Astrocyte of the spinal cord (primary cell): Measurements from ENCODE around the gene PPIL6.

Source experiments
- DNase-seq: peaks from one replicate; pipeline ENCODE4 v3.0.0; 2011; ENCODE audit warnings: low read depth, low spot score
- H3K4me3 ChIP-seq: 2 replicates; pipeline ENCODE4 v1.5.1; 2011; ENCODE audit warnings: low read depth, mild to moderate bottlenecking, low read length, moderate library complexity
- CTCF ChIP-seq: IDR thresholded peaks from 2 replicates; pipeline ENCODE4 v1.5.1; 2012; ENCODE audit warnings: low read depth, mild to moderate bottlenecking, low read length, inconsistent platforms
- in situ Hi-C: cut with HindIII; loops from 2 replicates; pipeline ENCODE4 v1.10.0; 2017; ENCODE audit warnings: low sequenced_read_pairs

Gene PPIL6

GRCh38 chr6:109440331-109441068 lies at the start of gene PPIL6, which contains the start of gene SMPD2:
Gene PPIL6, minus strand, starts transcription at chr6:109440628. Its CDS starts 38 bp downstream, at chr6:109440590.
Gene SMPD2, plus strand, starts transcription at chr6:109440724. Its CDS starts 398 bp downstream, at chr6:109441122.
- peak; percentile 22 for TF ChIP-seq CTCF
- peak within 1 kb of the TSS; percentile 82 for H3K4me3 ChIP-seq
- in situ Hi-C loops, result no loop called here

GRCh38 chr6:109488001-109488400 lies 47.6 kb upstream of the PPIL6 start:
- H3K4me3 ChIP-seq, result no peak overlapping the region
- in situ Hi-C loops, result no loop called here
- DNase-seq, result no peak

More at GRCh38 chr6:109440331-109441068, at the start of gene PPIL6, which contains the start of gene SMPD2:
- DNase-seq, result peak; percentile 94

DNA sequence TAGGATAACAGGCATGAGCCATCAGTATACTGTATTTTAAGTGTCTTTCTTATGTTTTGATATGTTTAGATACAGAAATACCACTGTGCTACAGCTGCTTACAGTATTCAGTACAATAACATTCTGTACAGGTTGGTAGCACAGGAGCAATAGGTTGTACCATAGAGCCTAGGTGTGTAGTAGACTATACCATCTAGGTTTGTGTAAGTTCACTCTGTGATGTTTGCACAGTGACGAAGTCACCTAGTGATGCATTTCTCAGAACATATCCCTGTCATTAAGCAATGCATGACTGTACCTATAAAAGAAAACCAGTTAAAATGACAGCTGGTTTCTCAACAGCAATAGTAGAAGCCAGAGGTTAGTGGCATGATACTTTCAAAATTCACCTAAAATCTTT lies 45.6 kb upstream of the PPIL6 start:
- TF ChIP-seq CTCF, result no peak
- no peak for DNase-seq
- no peak overlapping the region for H3K4me3 ChIP-seq
- in situ Hi-C loops, result no loop called here

More at GRCh38 chr6:109488001-109488400, 47.6 kb upstream of the PPIL6 start:
- TF ChIP-seq CTCF, result no peak

GRCh38 chr6:109485266-109485935 lies 45.0 kb upstream of the PPIL6 start:
- in situ Hi-C loops, result no loop called here
- no peak for TF ChIP-seq CTCF
- H3K4me3 ChIP-seq, result no peak overlapping the region
- DNase-seq, result no peak

- in situ Hi-C loops, result no loop called here
- no peak for TF ChIP-seq CTCF
- H3K4me3 ChIP-seq, result no peak overlapping the region
- DNase-seq, result peak; percentile 9
Observed at GRCh38 chr6:109484122-109484521, 43.7 kb upstream of the PPIL6 start.

DNA sequence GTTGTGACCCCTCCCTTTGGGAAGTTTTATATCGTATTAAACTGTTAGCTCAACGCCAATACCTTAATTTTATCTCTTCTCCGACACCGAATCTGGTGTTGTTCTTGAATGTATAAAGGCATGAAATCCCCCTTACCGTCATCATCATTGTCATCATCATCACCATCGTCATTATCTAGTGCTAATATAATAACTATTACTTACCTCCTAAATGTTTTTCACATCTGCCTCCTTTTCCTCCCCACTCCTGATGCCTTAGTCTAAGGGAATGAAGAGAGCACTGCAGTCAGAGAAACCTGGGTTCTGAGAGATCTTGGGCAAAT lies 43.3 kb upstream of the PPIL6 start:
- in situ Hi-C loops, result no loop called here
- DNase-seq, result no peak
- TF ChIP-seq CTCF, result no peak
- peak overlapping the region; percentile 47 for H3K4me3 ChIP-seq
